Effector memory CD4-positive, alpha-beta T cell (primary cell): ENCODE data around the gene CTCFL.

Experiments
- DNase-seq, 3 donors: peaks; one replicate each; pipeline ENCODE4 v3.0.0-alpha.2; 2020
- H3K27ac ChIP-seq: 2 replicates; pipeline ENCODE4 v1.7.0; 2013; ENCODE audit warnings: mild to moderate bottlenecking, low read length, moderate library complexity; ENCODE audit not compliant: insufficient read depth, poor library complexity, severe bottlenecking
- H3K27me3 ChIP-seq: replicated peaks from 2 replicates; pipeline ENCODE4 v1.7.0; 2013; ENCODE audit warnings: mild to moderate bottlenecking, low read length; ENCODE audit not compliant: insufficient read depth, control insufficient read depth, poor library complexity, severe bottlenecking
- H3K36me3 ChIP-seq: 2 replicates; pipeline ENCODE4 v1.7.0; 2013; ENCODE audit warnings: mild to moderate bottlenecking, low read length, moderate library complexity; ENCODE audit not compliant: control insufficient read depth, insufficient read depth
- H3K4me1 ChIP-seq: 2 replicates; pipeline ENCODE4 v1.7.0; 2013; ENCODE audit warnings: low read length, mild to moderate bottlenecking; ENCODE audit not compliant: control insufficient read depth, insufficient read depth, poor library complexity, severe bottlenecking
- H3K4me3 ChIP-seq: 2 replicates; pipeline ENCODE4 v1.7.0; 2013; ENCODE audit warnings: low read length, low read depth, mild to moderate bottlenecking; ENCODE audit not compliant: insufficient read depth, poor library complexity, severe bottlenecking
- H3K9me3 ChIP-seq: 2 replicates; pipeline ENCODE4 v1.7.0; 2013; ENCODE audit warnings: mild to moderate bottlenecking, low read length, moderate library complexity; ENCODE audit not compliant: control insufficient read depth

CTCFL gene

DNA sequence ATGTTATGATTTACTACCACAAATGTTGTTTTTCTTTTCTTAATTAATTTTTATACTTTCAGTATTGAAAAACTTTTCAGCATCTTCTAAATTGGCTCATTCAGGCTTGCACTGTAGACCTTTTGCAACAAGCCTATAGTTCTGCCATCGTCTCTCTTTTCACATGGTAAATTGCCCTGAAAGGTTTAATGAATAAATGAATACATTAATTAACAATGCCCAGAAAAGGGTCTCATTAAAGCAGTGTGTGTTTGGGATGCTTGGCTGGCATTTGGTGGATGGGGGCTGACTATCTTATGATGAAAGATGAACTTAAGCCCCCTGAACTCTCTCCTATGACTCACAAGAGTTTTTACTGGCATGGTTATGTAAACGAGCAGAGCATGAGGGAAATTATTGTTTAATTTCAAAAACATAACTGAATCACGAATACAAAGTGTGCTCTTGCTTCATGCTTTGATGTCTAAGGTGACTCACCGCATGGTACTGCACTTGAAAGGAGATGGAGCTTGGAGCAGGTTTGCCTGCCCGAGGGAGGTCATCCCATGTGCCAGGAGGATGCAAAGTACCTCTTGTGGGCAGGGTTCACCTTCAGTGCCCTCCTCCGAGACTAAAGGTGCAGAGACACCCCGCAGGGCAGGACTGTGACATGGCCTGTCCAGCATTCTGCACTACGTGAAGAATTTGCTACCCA lies 22.2 kb upstream of the CTCFL start:
- no peaks in the 10 kb centered on the region for H3K9me3 ChIP-seq
- H3K27ac ChIP-seq = no peak overlapping the region
- H3K27me3 ChIP-seq = no peaks in the 10 kb centered on the region
- H3K4me1 ChIP-seq = no peaks in the 10 kb centered on the region
- no peaks in the 10 kb centered on the region for H3K36me3 ChIP-seq
- no peak for DNase-seq
- no peak overlapping the region for H3K4me3 ChIP-seq

DNA sequence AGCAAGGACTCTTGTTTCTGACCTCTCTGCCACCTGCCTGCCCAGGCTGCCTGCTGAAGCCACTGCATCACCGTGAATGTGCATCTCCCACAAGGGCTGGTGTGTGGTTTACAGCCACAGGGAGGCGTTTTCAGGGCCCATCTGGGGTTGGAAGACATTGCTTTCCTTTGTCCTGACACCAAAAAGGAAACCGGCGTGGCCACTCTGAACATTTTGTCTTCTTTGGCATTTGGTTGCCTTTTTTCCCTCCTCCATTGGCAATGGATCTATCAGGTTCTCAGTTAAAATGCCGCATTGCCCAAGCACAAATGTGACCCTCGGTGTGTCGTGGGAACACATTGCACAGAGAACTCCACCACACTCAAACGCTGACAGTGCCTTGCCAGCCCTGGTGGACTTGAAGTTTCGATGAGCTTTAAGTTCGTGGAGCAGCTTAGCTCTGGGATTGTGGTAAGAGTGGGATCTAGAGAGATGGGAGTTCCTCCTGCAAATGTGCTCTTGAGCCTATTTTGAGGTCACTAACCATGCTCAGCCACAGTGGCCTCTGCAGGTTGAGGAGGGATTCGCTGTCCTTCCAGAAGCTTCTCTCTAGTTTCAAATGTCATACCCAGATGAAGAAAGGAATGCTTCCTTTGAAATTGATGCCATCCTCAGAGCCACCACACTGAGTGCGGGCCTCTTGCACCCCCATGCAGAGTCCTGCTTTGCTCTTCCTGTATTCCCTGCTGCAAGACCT lies 21.2 kb upstream of the CTCFL start:
- H3K27ac ChIP-seq = no peak overlapping the region
- no peaks in the 10 kb centered on the region for H3K36me3 ChIP-seq
- DNase-seq = no peak
- H3K4me1 ChIP-seq = no peaks in the 10 kb centered on the region
- H3K9me3 ChIP-seq = no peaks in the 10 kb centered on the region
- H3K4me3 ChIP-seq = no peak overlapping the region
- H3K27me3 ChIP-seq = no peaks in the 10 kb centered on the region

GRCh38 chr20:57544838-57545564 lies 20.1 kb upstream of the CTCFL start:
- no peaks in the 10 kb centered on the region for H3K36me3 ChIP-seq
- DNase-seq = no peak
- no peak overlapping the region for H3K4me3 ChIP-seq
- no peaks in the 10 kb centered on the region for H3K27me3 ChIP-seq
- no peak overlapping the region for H3K27ac ChIP-seq
- H3K9me3 ChIP-seq = no peaks in the 10 kb centered on the region
- H3K4me1 ChIP-seq = no peaks in the 10 kb centered on the region

- H3K4me1 ChIP-seq = no peaks in the 10 kb centered on the region
- DNase-seq = no peak
- no peaks in the 10 kb centered on the region for H3K27me3 ChIP-seq
- no peak overlapping the region for H3K27ac ChIP-seq
- no peaks in the 10 kb centered on the region for H3K36me3 ChIP-seq
- no peak overlapping the region for H3K4me3 ChIP-seq
- H3K9me3 ChIP-seq = no peaks in the 10 kb centered on the region
Measured at GRCh38 chr20:57543754-57544153, 18.8 kb upstream of the CTCFL start.

- Histone ChIP-seq H3K36me3 (no peaks in the 10 kb centered on the region), H3K9me3 (no peaks in the 10 kb centered on the region), H3K4me1 (no peaks in the 10 kb centered on the region), H3K27ac (no peak overlapping the region), H3K4me3 (no peak overlapping the region), H3K27me3 (no peaks in the 10 kb centered on the region)
- DNase-seq = no peak
Measured at GRCh38 chr20:57540890-57541580, 16.1 kb upstream of the CTCFL start.

DNA sequence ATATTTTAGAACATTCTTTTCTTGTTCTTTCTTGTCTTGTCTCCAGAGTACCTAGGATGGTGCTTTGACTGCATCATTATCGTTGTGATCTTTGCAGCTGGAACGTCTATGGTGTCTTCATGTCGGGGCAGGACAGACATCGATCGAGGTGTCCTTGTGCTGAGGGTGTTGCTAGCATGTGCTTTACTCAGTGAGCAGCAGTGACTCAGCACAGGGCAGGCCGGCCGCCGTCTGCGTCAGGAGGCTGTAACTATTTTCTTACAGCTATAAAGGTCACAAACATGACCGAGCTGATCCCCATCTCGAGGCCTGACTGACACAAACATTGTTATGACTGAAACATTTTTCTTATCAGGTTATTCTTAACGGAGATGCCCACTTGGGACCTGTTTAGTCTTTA lies 14.9 kb upstream of the CTCFL start:
- no peak overlapping the region for H3K27ac ChIP-seq
- no peak overlapping the region for H3K4me3 ChIP-seq
- no peaks in the 10 kb centered on the region for H3K9me3 ChIP-seq
- no peaks in the 10 kb centered on the region for H3K36me3 ChIP-seq
- no peaks in the 10 kb centered on the region for H3K4me1 ChIP-seq
- DNase-seq = no peak
- H3K27me3 ChIP-seq = no peaks in the 10 kb centered on the region

GRCh38 chr20:57537822-57538221 lies 12.9 kb upstream of the CTCFL start:
- no peaks in the 10 kb centered on the region for H3K9me3 ChIP-seq
- no peak for DNase-seq
- no peaks in the 10 kb centered on the region for H3K4me1 ChIP-seq
- H3K27me3 ChIP-seq = no peaks in the 10 kb centered on the region
- no peak overlapping the region for H3K4me3 ChIP-seq
- H3K36me3 ChIP-seq = no peaks in the 10 kb centered on the region
- no peak overlapping the region for H3K27ac ChIP-seq

DNA sequence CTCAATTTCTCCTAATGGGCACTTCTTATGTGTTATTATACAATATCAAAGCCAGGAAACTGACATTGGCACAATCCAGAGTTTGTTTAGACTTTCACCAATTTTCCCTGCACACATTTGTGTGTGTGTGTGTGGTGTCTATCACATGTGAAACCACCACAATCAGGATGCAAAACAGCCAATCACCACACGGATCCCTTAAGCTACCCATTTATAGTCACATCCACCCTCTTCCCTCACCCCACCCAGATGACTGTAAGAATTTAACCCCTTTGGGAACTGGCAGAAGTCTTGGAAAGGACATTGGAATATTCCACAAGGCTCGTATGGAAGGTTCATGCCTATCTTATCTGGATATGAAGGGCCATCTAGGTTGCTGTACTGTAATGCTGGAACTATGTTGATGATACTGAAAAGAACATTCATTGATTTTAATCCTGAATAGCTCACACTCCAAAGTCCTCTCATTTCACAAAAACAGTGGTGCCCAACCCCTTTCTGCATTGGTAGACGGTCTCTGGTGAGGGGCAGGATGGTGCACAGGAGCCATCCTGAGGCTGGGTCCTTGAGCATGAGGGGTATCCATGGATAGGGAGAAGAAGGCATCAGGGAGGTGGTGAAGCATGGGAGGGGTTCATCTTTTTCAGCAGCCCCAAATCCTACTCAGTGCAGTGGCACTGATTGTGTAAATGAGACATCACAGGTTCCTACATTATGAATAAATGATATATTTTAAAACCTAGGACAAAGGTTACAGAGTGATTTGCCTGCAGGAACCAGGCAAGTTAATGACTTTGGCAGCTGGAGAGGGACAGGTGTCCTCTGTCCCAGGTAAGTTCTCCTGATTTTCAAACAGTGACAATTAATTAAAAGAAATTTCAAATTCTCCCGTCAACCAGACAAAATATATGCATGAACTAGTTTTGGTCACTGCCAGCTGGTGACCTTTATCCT lies 12.1 kb upstream of the CTCFL start:
- Histone ChIP-seq H3K4me1 (no peaks in the 10 kb centered on the region), H3K27me3 (no peaks in the 10 kb centered on the region), H3K9me3 (no peaks in the 10 kb centered on the region), H3K27ac (no peak overlapping the region), H3K4me3 (no peak overlapping the region), H3K36me3 (no peaks in the 10 kb centered on the region)
- DNase-seq = no peak

- H3K9me3 ChIP-seq = no peaks in the 10 kb centered on the region
- no peaks in the 10 kb centered on the region for H3K4me1 ChIP-seq
- no peak for DNase-seq
- H3K27me3 ChIP-seq = no peaks in the 10 kb centered on the region
- H3K27ac ChIP-seq = no peak overlapping the region
- H3K36me3 ChIP-seq = no peaks in the 10 kb centered on the region
- H3K4me3 ChIP-seq = no peak overlapping the region
Measured at GRCh38 chr20:57536120-57536708, 11.3 kb upstream of the CTCFL start.
